Measurements from ENCODE around the gene ACTN4. TPM values are rescaled to one million over a fixed set of nuclear protein-coding genes. Genes with fewer than 3 reads are reported as not detected.

ACTN4 gene
- polyA plus RNA-seq, 1 experiment = 970 TPM

DNA sequence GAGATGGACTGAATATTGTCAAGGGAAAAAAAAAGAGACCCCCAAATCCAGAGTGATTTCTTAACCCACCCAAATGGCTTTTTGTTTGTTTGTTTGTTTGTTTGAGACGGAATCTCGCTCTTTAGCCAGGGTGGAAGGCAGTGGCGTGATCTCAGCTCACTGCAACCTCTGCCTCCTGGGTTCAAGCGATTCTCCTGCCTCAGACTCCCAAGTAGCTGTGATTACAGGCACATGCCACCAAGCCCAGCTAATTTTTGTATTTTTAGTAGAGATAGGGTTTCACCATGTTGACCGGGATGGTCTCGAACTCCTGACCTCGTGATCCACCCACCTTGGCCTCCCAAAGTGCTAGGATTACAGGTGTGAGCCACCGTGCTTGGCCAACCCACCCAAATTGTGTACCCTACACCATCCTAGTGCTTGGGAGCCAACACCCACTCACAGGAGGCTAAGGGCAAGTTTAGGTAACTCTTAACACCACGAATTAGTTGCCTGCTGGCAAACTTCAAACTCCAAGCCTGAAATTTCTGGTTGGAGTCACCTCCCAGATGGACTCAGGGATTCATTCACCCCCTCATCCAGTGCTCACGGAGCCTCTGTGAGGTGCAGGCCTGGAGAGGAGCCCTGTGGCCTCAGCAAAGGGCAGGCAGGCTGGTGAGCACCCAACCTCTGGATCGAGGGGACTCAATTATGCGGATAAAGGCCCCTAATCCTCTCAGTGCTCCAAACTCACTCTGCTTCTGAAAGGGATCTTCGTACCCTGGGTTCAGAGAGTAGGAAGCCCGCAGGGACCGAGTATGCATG, 37.6 kb downstream of the ACTN4 start:
- ChIA-PET POLR2A (no interaction called here), CTCF (interaction anchor here (0.9 to 1.2 kb wide), 4 partner anchors 14 to 31 kb away, joined by 3 to 5 read pairs (median 4); no protein-coding TSS in a partner anchor)
- Histone ChIP-seq H3K27me3 (ENCODE audit: control insufficient read depth, insufficient read depth, low read length) (no peaks in the 10 kb centered on the region), H3K36me3 (ENCODE audit: control insufficient read depth, insufficient read depth, low read length) (peaks cover 8% of the 10 kb centered on the region), H3K4me3 (ENCODE audit: low read depth, low read length) (no peak overlapping the region)
- TF ChIP-seq, protein P1, sequence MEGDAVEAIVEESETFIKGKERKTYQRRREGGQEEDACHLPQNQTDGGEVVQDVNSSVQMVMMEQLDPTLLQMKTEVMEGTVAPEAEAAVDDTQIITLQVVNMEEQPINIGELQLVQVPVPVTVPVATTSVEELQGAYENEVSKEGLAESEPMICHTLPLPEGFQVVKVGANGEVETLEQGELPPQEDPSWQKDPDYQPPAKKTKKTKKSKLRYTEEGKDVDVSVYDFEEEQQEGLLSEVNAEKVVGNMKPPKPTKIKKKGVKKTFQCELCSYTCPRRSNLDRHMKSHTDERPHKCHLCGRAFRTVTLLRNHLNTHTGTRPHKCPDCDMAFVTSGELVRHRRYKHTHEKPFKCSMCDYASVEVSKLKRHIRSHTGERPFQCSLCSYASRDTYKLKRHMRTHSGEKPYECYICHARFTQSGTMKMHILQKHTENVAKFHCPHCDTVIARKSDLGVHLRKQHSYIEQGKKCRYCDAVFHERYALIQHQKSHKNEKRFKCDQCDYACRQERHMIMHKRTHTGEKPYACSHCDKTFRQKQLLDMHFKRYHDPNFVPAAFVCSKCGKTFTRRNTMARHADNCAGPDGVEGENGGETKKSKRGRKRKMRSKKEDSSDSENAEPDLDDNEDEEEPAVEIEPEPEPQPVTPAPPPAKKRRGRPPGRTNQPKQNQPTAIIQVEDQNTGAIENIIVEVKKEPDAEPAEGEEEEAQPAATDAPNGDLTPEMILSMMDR (IDR thresholded peaks at IDR 0.05; ENCODE audit: insufficient read depth, low read depth, low read length) = no peak
- no peak for DNase-seq (ENCODE audit: low read depth)

DNA sequence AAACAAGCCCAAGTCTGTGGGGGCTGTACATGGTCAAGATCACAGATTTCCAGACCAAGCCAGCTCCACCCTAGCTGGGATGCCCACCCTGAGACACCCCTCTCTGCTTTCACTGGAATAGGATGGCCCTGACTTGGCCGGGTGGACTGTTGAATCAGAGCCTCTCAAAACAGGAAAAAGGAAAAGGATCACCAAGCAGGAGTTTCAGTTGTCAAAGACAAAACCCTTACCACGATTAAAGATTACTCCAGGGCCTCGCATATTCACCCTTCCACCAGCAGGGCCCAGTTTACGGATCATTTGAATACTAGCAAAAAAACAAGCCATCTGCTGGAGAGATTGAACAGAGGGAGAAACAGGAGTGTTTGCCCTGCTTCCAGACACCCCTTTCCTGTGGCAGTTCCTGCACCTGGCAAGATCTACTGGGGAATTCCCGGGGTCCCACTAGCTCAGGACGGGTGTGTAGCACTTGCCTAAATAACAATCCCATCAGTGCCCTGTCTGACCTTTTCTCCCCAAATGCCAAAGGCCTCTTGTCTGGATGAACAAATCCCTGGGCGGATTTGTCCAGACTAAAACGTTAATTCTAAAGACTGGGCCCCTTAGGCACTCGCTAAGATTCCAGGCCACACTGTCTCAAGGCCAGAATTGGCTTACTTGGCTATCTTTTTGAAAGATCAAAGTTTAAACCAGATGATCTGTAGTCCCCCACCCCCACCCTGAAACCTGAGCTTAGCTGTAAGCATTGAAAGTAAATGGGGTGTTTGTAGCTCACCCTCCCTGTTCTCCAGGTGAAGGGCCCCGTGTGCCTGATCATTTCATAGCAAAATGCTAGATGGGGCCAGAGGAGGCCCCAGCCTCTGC, 38.4 kb downstream of the ACTN4 start:
- POLR2A ChIA-PET = no interaction called here
- TF ChIP-seq, protein P1 (IDR thresholded peaks at IDR 0.05; ENCODE audit: insufficient read depth, low read depth, low read length) = peak; percentile 46; the same call in 1 of the 2 replicates
- no peaks in the 10 kb centered on the region for H3K27me3 ChIP-seq (ENCODE audit: control insufficient read depth, insufficient read depth, low read length)
- no peak for DNase-seq (ENCODE audit: low read depth)
- CTCF ChIA-PET = interaction anchor here (1.0 to 1.2 kb wide), 4 partner anchors 15 to 32 kb away, joined by 3 to 5 read pairs (median 3); no protein-coding TSS in a partner anchor
- no peak overlapping the region for H3K4me3 ChIP-seq (ENCODE audit: low read depth, low read length)
- peaks cover 8% of the 10 kb centered on the region for H3K36me3 ChIP-seq (ENCODE audit: control insufficient read depth, insufficient read depth, low read length)

DNA sequence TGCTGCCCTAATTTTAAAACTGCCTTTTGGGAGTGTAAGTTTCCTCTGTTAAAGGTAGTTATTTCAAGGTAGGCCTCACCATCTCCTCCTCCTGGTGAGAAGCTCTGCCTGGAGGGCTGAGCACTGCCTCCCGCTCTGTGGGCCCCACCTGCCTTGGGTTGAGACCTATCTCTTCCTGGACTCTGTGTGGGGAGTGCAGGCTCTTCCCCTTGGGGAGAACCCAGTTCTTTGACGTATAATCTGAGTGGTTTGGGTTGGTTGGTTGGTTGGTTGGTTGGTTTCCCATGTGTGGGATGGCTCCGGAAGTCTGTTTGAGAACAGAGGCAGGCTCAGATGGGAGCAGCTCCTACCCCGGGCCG, 39.1 kb downstream of the ACTN4 start:
- peaks cover 8% of the 10 kb centered on the region for H3K36me3 ChIP-seq (ENCODE audit: control insufficient read depth, insufficient read depth, low read length)
- POLR2A ChIA-PET = no interaction called here
- CTCF ChIA-PET = interaction anchor here (1.0 to 1.2 kb wide), 3 partner anchors 16 to 28 kb away, joined by 3 to 5 read pairs (median 3); no protein-coding TSS in a partner anchor
- TF ChIP-seq, protein P1 (IDR thresholded peaks at IDR 0.05; ENCODE audit: insufficient read depth, low read depth, low read length) = no peak
- no peaks in the 10 kb centered on the region for H3K27me3 ChIP-seq (ENCODE audit: control insufficient read depth, insufficient read depth, low read length)
- H3K4me3 ChIP-seq (ENCODE audit: low read depth, low read length) = no peak overlapping the region
- no peak for DNase-seq (ENCODE audit: low read depth)

DNA sequence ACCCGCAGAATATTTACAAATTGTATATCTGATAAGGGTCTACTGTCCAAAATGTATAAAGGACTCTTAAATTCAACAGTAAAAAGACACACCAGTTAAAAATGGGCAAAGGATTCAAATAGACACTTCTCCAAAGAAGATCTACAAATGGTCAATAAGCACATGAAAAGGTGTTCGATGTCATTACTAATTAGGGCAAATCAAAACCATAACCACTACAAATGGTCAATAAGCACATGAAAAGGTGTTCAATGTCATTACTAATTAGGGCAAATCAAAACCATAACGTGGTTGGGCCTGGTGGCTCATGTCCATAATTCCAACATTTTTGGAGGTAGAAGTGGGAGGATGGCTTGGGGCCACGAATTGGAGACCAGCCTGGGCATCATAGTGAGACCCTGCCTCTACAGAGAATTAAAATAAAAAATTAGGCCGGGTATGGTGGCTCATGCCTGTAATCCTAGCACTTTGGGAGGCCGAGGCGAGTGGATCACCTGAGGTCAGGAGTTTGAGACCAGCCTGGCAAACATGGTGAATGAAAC, 40.5 kb downstream of the ACTN4 start:
- Histone ChIP-seq H3K36me3 (ENCODE audit: control insufficient read depth, insufficient read depth, low read length) (peaks cover 8% of the 10 kb centered on the region), H3K4me3 (ENCODE audit: low read depth, low read length) (no peak overlapping the region), H3K27me3 (ENCODE audit: control insufficient read depth, insufficient read depth, low read length) (no peaks in the 10 kb centered on the region)
- TF ChIP-seq, protein P1 (IDR thresholded peaks at IDR 0.05; ENCODE audit: insufficient read depth, low read depth, low read length) = no peak
- POLR2A ChIA-PET = no interaction called here
- CTCF ChIA-PET = interaction anchor here (0.6 kb wide), 1 partner anchor 54 kb away, joined by 3 read pairs; no protein-coding TSS in a partner anchor
- DNase-seq (ENCODE audit: low read depth) = no peak

All from BJ (cell line).